GM19328 (cell line): ENCODE measurements around the gene TMPRSS6.
"Not testable (repeated sequence)": the region's sequence is repeated elsewhere in the genome, so short reads cannot be mapped to it uniquely, and the experiment has no call there.

Experiments
- ATAC-seq: cut with Tn5 transposase; IDR thresholded peaks from one replicate; pipeline ENCODE4 v1.9.1; 2021; ENCODE audit warnings: mild to moderate bottlenecking, moderate library complexity; ENCODE audit not compliant: unreplicated experiment

Gene TMPRSS6

DNA sequence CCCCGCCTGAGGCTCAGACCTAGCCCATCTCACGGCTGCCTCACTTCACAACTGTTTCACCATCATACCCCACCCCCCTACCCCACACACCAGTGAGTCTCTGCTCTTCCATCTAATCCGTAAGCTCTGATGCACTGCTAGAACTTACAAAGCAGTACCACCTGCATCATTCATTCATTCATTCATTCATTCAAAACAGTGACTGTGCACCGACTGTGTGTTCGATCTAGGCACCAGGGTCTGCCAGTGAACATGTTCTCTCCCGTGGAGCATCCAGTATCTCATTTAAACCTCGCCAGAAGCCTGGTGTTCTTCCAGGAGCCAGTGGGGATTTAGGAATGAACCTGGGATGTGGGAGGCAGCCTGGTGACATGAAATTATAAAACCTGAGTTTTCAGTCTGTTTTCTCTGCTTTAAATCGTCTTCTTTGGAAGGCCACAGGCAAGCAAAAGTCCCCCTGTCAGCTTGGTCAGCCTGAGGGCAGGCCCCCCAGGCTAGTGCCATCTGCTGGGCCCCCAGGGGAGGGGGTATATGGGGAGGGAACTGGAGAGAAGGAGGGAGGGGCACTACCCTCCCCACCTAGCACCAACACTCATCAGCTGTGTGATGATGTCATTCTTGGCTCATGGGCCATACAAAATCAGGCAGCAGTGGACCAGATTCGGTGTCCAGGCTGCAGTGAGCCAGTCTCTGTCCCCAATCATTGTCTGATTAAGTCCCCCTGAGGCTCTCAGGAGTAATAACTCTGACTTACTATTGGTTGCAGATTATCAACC is 18.4 kb downstream of the TMPRSS6 start:
- no peak for ATAC-seq

DNA sequence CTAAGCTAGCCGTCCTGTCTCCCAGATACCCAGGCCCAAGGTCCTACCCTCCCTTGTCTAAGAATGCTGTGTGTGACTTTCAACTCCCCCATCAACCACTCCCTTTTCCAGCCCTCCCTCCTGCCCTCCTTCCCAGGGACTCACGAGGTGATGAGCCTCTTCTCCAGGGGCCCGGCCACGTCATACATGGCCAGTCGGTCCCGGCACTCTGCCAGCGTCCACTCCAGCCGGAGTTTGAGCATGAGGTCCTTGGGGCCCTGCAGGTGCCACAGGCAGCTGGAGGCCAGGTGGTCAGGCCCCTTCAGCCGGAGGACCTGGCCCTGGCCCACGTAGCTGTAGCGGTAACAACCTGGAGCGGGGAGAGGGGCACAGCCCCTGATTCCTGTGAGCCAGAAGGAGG is 20.1 kb downstream of the TMPRSS6 start:
- ATAC-seq = no peak

DNA sequence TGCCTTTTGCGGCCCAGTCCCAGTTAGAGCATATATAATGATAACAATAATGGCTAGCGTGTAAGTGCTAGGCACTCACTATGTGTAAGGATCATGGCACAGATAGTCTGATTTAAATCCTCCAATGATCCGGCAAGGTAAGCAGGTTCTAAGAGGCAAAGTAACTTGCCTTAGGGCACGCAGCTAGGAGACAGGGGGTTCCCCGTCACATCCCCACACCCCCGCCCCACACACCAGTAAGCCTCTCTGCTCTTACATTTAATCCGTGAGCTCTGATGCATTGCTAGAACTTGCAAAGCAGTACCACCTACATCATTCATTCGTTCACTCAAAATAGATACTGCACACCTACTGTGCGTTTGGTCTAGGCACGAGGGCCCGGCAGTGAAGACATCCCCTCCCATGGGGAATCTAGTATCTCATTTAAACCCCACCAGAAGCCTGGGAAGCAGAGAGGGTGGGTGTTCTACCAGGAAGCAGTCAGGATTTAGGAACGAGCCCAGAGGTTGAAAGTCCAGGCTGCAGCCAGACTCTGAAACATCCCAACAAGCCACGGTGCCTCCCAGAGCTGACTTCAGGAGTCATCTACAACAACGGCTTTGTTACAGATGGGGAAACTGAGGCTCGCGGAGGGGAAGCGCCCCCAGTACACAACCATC is 20.6 kb downstream of the TMPRSS6 start:
- no peak for ATAC-seq

GRCh38 chr22:37088108-37088605 is 21.4 kb downstream of the TMPRSS6 start:
- ATAC-seq = no peak

DNA sequence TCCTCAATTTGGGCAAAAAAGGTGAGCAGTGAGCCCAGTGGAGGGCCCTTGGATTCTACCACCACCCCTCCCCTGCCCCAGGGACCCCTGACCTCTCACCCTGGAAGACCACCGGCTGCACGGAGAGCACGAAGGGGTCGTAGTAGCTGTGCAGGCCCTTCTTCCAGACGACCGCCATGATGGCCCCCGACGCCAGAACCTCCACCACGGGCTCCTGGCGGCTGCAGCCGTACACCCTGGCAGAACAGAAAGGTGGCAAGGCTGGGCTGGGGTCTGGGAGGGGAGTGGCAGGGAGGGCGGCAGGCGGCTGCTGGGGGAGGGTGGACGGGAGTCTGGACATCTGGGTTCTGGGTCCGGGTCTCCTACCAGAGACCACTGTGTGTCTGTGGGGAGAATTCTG is 23.3 kb downstream of the TMPRSS6 start:
- ATAC-seq = no peak

DNA sequence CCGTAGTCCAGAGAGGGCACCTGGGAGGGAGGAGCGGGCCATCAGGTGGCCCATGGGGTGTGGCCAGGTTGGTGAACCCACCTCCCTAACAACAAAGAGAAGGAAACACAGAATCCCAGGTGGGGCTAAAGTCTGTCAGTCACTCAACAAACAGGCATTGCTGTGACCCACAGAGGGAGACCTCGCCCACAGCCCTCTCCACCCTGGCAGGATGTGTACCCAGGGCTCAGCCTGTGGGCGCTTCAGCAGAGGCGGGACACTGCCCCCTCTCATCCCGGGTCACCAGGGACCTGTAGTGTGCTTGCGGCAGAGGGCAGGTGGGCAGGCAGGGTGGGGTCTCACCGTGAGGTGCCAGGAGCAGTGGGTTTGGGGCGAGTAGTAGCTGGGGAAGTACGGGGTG is 25.1 kb downstream of the TMPRSS6 start:
- ATAC-seq = no peak

DNA sequence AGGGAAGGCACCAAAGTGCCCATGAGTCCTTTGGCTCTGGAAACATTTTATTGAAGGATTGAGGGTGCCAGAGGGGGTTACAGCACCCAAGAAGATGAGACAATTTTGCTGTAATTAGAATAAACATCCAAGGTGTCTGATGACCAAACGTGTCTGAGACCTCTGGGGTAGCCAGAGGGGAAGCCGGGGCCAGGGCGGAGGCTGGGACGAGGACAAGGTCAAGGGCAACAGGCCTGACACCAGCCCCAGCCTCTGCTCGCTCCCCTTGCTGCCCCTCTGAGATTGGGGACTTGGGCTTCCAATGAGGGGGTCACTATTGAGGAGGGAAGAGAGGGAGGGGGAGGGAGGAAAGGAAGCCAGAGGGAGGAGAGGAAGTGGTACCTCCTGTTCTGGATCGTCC is 25.6 kb downstream of the TMPRSS6 start:
- ATAC-seq = no peak

GRCh38 chr22:37082251-37082873 is 27.2 kb downstream of the TMPRSS6 start:
- no peak for ATAC-seq

DNA sequence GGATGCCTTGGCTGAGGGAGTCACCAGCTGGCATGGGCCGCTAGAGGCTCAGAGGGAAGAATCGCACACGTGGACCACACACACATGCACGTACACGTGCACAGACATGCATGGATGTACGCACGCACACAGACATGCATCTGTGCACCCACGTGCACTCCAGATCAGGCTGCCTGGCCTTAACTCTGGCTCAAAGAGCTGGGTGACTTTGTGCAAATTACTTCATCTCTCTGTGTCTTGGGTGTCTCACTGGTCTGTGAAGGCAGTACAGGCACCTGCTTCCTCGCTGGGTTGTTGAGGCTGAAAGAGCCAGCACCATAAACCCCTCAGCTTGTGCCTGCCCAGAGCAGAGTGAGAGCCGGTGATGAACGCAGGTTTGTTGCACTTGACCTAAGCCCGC is 28.7 kb downstream of the TMPRSS6 start:
- no peak for ATAC-seq

GRCh38 chr22:37080438-37080837 is 29.1 kb downstream of the TMPRSS6 start:
- ATAC-seq = no peak

DNA sequence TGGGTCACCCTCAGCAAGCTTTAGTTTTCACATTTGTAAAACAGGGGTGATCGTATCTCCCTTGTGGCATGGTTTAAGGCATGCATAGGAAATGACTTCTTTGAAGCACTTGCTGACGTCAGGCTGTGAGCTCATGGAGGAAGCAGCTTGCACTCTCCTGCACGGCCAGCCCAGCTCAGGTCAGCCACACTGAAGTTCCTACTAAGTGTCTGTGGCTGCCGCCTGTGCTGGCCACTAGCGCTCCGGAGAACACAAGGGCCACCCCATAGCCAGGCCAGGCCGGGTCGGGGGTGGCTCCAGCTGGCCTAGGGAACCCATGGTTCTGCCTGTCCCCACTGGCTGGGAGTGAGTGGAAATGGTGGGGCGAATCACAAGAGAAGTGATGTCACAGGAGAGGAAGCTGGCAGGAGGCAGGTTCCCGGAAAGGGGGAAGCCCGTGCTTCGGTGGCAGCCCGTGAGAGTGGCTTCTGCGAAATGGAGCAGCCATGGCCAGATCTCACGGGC is 29.8 kb downstream of the TMPRSS6 start:
- ATAC-seq = no peak

DNA sequence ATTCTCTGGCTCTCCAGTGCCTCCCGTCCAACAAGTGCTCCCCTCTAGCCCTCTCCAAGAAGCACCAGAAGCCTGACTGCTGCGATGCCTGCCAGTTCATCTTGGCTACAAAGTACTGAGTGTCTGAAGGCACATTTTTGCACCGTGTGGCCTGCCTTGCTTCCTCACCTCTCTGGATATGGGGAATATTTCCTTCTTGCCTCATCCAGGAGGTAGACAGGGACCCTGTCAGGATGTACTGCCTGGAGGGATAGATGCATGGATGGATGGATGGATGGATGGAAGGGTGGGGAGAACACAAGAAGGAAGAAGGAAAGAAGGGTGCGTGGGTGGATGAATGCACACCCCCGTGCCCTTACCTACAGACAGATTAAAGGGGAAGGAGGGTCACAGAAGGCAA is 30.4 kb downstream of the TMPRSS6 start:
- no peak for ATAC-seq

GRCh38 chr22:37077802-37078448 is 31.6 kb downstream of the TMPRSS6 start:
- ATAC-seq = no peak

DNA sequence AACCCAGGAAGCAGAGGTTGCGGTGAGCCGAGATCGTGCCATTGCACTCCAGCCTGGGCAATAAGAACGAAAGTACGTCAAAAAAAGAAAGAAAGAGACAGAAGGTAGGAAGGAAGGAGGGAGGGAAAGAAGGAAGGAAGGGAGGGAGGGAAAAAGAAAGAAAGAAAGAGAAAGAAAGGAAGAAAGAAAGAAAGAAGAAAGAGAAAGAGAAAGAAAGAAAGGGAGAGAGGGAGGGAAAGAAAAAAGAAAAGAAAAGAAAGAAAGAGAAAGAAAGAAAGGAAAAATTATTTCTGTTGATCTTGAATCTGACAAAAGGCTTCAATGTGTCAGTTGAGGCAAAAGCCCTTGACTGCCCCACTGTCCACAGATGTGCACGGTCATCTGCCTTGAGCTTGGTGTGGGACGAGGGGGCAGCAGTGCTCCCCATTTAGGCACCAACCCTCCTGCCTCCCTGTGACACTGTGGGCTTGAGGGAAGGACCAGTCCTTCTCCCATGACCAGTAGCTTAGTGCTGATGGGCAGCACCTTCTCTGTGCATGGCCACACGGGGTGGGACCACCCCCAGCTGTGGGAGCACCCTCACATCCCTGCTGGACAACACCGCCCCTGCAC is 33.6 kb downstream of the TMPRSS6 start:
- ATAC-seq = no peak

- no peak for ATAC-seq
These were observed 34.5 kb downstream of the TMPRSS6 start for GRCh38 chr22:37075046-37075445.

DNA sequence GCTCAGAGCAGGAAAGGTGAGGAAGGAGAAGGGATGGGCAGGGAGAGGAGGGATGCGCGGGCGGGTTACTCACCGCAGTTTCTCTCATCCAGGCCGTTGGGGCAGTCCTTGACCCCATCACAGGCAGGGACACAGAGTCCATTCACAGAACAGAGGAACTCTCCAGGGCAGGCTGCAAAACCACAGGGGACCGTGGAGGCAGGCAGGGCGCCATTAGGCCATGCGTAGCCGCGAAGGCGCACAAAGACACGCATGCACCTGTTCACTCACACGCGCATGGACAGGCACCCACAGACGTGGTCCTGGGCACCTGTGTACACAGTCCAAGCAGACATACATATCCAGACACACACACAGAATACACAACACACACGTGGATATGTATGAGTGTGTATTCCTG is 35.0 kb downstream of the TMPRSS6 start:
- ATAC-seq = no peak

- ATAC-seq = no peak
These were observed 36.8 kb downstream of the TMPRSS6 start for GRCh38 chr22:37072673-37073072.

DNA sequence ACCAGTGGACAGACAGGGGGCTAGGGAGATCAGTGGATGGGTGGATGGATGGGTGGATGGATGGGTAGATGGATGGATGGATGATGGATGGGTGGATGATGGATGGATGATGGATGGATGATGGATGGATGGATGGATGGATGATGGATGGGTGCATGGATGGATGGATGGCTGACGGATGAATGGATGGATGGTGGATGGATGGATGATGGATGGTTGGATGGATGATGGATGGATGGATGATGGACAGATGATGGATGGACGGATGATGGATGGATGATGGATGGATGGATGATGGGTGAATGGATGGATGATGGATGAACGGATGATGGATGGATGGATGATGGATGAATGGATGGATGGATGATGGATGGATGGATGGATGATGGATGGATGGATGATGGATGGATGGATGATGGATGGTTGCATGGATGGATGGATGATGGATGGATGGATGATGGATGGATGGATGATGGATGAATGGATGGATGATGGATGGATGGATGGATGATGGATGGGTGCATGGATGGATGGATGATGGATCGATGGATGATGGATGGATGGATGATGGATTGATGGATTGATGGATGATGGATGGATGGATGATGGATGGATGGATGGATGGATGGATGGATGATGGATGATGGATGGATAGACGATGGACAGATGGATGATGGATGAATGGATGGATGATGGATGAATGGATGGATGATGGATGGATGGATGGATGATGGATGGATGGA is 37.5 kb downstream of the TMPRSS6 start:
- not testable (repeated sequence) for ATAC-seq

DNA sequence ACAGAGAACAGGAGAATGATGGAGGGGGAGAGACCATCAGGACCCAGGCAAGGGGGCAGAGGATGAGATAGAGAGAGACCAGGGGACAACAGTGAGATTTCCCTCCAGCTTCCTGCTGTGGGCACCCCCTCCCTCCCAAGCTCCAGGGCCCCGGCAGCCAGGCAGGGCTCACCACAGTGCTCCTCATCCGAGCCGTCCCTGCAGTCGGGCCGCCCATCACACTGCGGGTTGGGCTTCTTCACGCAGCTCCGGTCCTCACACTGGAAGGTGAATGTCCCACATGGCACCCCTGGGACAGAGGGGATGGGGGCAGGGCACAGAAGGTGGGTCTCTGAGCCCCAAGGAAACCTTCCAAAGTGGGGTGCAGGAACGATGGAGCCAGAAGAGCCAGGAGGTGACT is 38.8 kb downstream of the TMPRSS6 start:
- ATAC-seq = no peak

DNA sequence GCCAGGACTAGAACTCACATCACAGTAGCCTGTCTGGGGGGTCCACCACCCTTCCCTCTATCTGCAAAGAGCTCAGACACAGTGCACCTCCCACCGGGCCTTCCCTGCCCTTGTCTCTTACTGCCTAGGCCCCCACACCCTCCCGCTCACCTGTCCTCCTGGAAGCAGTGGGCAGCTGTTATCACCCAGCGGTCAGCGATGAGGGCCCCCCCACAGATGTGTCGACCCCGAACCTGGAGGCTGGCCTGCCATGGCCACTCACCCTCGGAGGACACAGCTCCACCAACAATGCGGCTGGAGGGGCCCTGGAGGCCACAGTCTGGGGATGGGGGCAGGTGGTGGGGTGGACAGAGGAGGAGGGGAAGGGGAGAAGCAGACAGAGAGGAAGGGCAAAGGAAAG is 39.2 kb downstream of the TMPRSS6 start:
- no peak for ATAC-seq
